ENCODE data around the gene FBLN1.
"Not testable (repeated sequence)": the region's sequence is repeated elsewhere in the genome, so short reads cannot be mapped to it uniquely, and the experiment has no call there.

GRCh38 chr22:45557926-45558325 is 55.2 kb downstream of the FBLN1 start:
- not testable (repeated sequence) for TF ChIP-seq CTCF (conservative IDR thresholded peaks at IDR 0.05; ENCODE audit: low read length); EZH2phosphoT487 (IDR thresholded peaks at IDR 0.05; ENCODE audit: borderline replicate concordance)
